Choroid plexus epithelial cell (primary cell): ENCODE data around the gene ADCY3.
A peak's percentile ranks its signal among the peaks of the same experiment; 100 is the strongest.

ENCODE experiments used
- DNase-seq: peaks from one replicate; pipeline ENCODE4 v3.0.0-alpha.2; 2010; ENCODE audit warnings: low read depth
- H3K4me3 ChIP-seq: 2 replicates; pipeline ENCODE4 v1.5.1; 2011; ENCODE audit warnings: low read depth, mild to moderate bottlenecking, control low read depth, low read length, moderate library complexity
- TF ChIP-seq, protein P1 (sequence below): conservative IDR thresholded peaks from 2 replicates; pipeline ENCODE4 v1.5.1; 2011; ENCODE audit warnings: low read depth, mild to moderate bottlenecking, control low read depth, inconsistent platforms, low read length, moderate library complexity

ADCY3 gene

DNA sequence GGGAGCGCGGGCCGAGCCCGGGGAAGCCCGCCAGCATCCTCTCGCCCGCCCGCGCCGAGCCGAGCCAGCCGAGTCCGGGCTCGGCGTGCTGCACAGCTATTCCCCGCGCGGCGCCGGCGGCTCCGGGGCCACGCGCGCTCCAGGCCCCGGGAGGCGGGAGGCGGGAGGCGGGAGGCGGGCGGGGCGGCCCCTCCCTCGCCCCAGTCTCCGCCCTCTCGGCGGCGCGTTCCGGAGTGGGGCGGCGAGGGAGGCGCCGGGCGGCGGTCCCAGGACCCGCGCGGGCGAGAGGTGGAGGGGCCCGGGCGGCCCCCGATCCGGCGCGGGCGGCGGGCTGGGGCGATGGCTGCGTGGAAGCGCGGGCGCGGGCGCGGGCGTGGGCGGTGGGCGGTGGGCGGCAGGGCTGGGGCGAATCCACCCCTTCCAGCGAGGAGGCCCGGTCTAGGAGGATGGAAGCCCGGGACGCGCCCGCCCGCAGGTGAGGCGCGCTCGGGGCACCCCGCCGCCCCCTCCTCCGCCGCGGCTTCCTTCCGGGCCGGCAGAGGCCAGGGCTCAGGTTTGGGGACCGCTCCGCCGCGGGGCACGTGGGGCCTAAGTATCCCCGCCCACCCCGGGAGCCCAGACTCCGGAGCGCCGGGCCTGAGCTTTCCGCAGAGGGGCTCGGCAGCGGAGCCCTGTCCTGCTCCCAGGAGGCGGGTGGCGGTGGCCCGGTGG is at the start of gene ADCY3:
TSS of gene ADCY3 (minus strand) at position 140 of the 711 bp plus-strand sequence. CDS start 1,250 bp downstream, outside the sequence.
- H3K4me3 ChIP-seq: peak within 1 kb of the TSS; percentile 62
- TF ChIP-seq, protein P1, sequence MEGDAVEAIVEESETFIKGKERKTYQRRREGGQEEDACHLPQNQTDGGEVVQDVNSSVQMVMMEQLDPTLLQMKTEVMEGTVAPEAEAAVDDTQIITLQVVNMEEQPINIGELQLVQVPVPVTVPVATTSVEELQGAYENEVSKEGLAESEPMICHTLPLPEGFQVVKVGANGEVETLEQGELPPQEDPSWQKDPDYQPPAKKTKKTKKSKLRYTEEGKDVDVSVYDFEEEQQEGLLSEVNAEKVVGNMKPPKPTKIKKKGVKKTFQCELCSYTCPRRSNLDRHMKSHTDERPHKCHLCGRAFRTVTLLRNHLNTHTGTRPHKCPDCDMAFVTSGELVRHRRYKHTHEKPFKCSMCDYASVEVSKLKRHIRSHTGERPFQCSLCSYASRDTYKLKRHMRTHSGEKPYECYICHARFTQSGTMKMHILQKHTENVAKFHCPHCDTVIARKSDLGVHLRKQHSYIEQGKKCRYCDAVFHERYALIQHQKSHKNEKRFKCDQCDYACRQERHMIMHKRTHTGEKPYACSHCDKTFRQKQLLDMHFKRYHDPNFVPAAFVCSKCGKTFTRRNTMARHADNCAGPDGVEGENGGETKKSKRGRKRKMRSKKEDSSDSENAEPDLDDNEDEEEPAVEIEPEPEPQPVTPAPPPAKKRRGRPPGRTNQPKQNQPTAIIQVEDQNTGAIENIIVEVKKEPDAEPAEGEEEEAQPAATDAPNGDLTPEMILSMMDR: no peak

DNA sequence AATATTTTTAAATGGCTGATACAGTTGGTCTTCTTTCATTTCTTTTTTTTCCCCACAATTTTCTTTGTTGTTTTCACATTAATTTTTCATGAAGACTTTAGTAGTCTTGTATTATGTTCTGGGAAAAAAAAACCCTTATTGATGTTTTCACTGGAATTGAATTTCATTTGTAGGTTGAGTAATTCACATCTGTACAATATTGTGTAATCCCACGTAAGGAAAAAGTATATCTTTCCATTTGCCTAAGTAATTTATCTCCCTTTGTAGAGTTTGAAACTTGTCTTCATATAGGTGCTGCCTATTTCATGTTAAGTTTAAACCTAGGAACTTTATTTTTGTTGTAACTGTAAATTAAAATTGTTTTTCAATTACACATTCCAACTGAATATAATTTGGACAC is 49.7 kb upstream of the ADCY3 start:
- DNase-seq: peak; percentile 59
- TF ChIP-seq, protein P1: no peak

More for the DNA sequence above, at the start of gene ADCY3:
- peak; percentile 43 for DNase-seq

DNA sequence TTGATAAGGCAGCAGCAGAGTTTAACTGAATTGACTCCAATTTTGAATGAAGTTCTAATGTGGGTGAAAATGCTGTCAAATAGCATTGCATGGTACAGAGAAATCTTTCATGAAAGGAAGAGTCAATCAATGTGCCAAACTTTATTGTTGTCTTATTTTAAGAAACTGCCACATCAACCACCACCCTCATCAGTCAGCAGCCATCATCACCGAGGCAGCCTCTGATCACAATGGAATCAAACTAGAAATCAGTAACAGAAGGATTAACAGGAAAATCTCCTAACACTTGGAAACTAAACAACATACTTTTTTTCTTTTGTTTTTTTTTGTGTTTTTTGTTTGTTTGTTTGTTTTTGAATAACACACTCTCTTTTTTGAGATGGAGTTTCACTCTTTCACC is 41.9 kb upstream of the ADCY3 start:
- no peak overlapping the region for H3K4me3 ChIP-seq
- DNase-seq: no peak
- TF ChIP-seq, protein P1: no peak

More for the DNA sequence above, 49.7 kb upstream of the ADCY3 start:
- no peak overlapping the region for H3K4me3 ChIP-seq

DNA sequence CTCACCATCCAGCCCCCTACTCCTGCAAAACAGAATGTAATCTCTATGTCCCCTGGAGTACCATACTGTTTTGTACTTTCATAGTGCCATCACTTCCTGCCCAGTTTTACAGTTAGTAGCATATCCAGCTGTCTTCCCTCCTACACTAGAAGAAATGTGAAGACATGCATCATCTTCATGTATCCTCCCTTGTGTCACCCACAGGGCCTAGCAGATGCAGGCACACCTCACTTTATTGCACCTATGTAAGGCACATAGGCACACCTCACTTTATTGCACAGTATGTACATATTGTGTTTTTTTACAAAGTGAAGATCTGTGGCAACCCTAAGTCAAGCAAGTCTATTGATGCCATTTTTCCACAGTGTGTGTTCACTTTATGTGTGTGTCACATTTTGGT is 39.7 kb upstream of the ADCY3 start:
- TF ChIP-seq, protein P1: no peak
- no peak for DNase-seq
- H3K4me3 ChIP-seq: no peak overlapping the region

DNA sequence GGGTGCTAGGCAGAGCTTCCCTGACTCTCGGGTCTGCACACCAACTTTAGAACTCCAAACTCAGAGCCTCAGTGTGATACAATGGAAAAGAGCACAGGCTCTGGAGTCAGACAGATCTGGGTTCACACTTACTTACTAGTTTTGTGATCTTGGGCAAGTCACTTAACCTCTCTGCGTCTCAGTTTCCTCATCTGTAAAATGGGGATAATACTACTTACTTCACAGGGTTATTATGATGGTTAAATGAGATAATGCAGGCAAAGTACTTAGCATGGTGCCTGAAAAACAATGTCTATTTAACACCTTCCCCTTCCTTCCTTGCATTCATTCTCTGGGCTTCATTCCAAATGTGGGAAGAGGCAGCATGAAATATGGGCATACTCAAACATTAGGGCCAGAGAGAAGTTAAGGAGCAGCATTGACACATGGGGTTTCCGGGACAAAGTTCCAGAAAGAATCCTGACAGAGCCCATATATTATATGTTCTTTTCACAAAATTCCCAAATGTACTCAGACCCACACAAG is 38.4 kb upstream of the ADCY3 start:
- TF ChIP-seq, protein P1: no peak
- no peak for DNase-seq
- no peak overlapping the region for H3K4me3 ChIP-seq

DNA sequence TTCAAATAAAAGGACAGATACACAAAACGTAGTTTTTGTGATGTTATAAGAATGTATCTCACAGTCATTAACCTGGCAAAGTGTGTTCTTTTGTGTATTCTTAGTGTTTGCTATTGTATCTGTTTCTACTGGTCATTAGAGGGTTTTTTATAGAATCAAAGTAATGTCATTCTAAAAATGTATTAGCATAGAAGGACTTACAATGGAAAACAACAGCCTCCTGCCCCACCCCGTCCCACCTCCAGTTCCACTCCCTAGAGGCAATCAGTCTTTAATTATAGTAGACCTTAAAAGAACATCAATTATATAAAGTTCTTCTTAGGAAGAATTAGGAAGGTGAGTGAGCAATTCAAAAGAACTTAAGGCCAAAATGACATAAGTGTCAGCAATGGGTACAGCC is 37.9 kb upstream of the ADCY3 start:
- no peak for DNase-seq
- no peak overlapping the region for H3K4me3 ChIP-seq
- TF ChIP-seq, protein P1: no peak

DNA sequence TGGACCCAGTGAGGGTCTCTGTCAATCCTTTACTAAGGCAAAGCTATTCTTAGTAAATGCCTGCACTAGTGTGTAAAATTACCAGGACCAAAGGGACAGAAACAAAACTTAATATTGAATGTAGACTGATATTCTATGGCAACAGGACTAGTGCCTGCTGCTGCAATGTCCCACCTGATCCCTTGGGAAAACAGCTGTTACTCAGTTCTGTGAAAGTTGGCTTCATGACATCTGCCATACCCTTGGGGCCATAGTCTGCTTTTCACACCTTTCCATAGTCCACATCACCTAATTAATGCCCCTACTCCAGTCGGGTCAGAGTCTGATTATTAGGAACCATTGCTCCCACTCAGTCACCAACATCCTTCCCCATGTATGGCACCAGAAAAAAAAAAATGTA is 37.2 kb upstream of the ADCY3 start:
- TF ChIP-seq, protein P1: no peak
- no peak for DNase-seq

More for the DNA sequence above, 37.2 kb upstream of the ADCY3 start:
- no peak overlapping the region for H3K4me3 ChIP-seq
